GM12878 (cell line): Measurements from ENCODE around the gene WEE2. TPM values are rescaled to one million over a fixed set of nuclear protein-coding genes. Genes with fewer than 3 reads are reported as not detected.

Experiments used
- BHLHE40 ChIP-seq, 2 experiments: fragments of 450-650 bp in 1 of 2; IDR thresholded peaks; 2 replicates each; pipeline ENCODE4 v1.6.1; 2011 to 2017; ENCODE audit warnings: low read depth in 2 of 2, borderline replicate concordance in 1 of 2, improper control_type of control experiment in 1 of 2, low read length in 1 of 2, mild to moderate bottlenecking in 1 of 2
- CHD2 ChIP-seq: IDR thresholded peaks from 2 replicates; pipeline ENCODE4 v1.6.1; 2011; ENCODE audit warnings: low read depth, low read length, improper control_type of control experiment, borderline replicate concordance
- DPF2 ChIP-seq: fragments of 450-650 bp; IDR thresholded peaks from 2 replicates; pipeline ENCODE4 v1.6.1; 2017; ENCODE audit warnings: mild to moderate bottlenecking
- EGR1 ChIP-seq, 2 experiments: IDR thresholded peaks; 1 replicate in 1 of 2; 2 replicates in 1 of 2; pipeline ENCODE4 v1.6.1; 2011 to 2012; ENCODE audit warnings: low read depth in 2 of 2, low read length in 2 of 2, borderline replicate concordance in 1 of 2, mild to moderate bottlenecking in 1 of 2, moderate library complexity in 1 of 2
- ETV6 ChIP-seq, 2 experiments: fragments of 450-650 bp in 1 of 2; IDR thresholded peaks in 1 of 2; conservative IDR thresholded peaks in 1 of 2; 2 replicates each; pipeline ENCODE4 v1.6.1; 2014; ENCODE audit warnings: antibody characterized with exemption in 1 of 2, borderline replicate concordance in 1 of 2, low read depth in 1 of 2, mild to moderate bottlenecking in 1 of 2, moderate library complexity in 1 of 2
- GATAD2B ChIP-seq: fragments of 450-650 bp; conservative IDR thresholded peaks from 2 replicates; pipeline ENCODE4 v1.6.1; 2017; ENCODE audit warnings: low read depth, mild to moderate bottlenecking, moderate library complexity
- KAT2A ChIP-seq: conservative IDR thresholded peaks from 2 replicates; pipeline ENCODE4 v1.6.1; 2011; ENCODE audit warnings: low read depth, low read length; ENCODE audit not compliant: control insufficient read depth
- KLF5 ChIP-seq: fragments of 450-650 bp; IDR thresholded peaks from 2 replicates; pipeline ENCODE4 v1.6.1; 2014; ENCODE audit warnings: mild to moderate bottlenecking; ENCODE audit not compliant: partially characterized antibody
- LARP7 ChIP-seq: fragments of 450-650 bp; IDR thresholded peaks from 2 replicates; pipeline ENCODE4 v1.6.1; 2017; ENCODE audit warnings: mild to moderate bottlenecking
- MYC ChIP-seq: IDR thresholded peaks from 2 replicates; pipeline ENCODE4 v1.6.1; 2011; ENCODE audit warnings: mild to moderate bottlenecking, low read length, moderate library complexity, inconsistent platforms; ENCODE audit not compliant: insufficient read depth, insufficient replicate concordance, insufficient read length, severe bottlenecking
- NFYB ChIP-seq: IDR thresholded peaks from 2 replicates; pipeline ENCODE4 v1.6.1; 2011; ENCODE audit warnings: low read depth, mild to moderate bottlenecking, low read length, improper control_type of control experiment, moderate library complexity; ENCODE audit not compliant: insufficient read depth
- NR2C2 ChIP-seq: IDR thresholded peaks from 2 replicates; pipeline ENCODE4 v1.6.1; 2011; ENCODE audit warnings: borderline replicate concordance, low read depth; ENCODE audit not compliant: control insufficient read depth, insufficient read length
- PAX8 ChIP-seq: fragments of 450-650 bp; IDR thresholded peaks from 2 replicates; pipeline ENCODE4 v1.6.1; 2017; ENCODE audit warnings: mild to moderate bottlenecking, moderate library complexity
- POLR2A ChIP-seq: IDR thresholded peaks from 2 replicates; pipeline ENCODE4 v1.6.1; 2011; ENCODE audit warnings: low read depth, mild to moderate bottlenecking, low read length
- POU2F2 ChIP-seq: IDR thresholded peaks from 3 replicates; pipeline ENCODE4 v1.6.1; 2011; ENCODE audit warnings: low read depth, mild to moderate bottlenecking, low read length, borderline replicate concordance
- RAD51 ChIP-seq: fragments of 450-650 bp; IDR thresholded peaks from 2 replicates; pipeline ENCODE4 v1.6.1; 2016; ENCODE audit warnings: moderate library complexity, mild to moderate bottlenecking, inconsistent platforms
- RCOR1 ChIP-seq: conservative IDR thresholded peaks from 2 replicates; pipeline ENCODE4 v1.6.1; 2012; ENCODE audit warnings: low read depth, low read length, improper control_type of control experiment
- SMC3 ChIP-seq: IDR thresholded peaks from 2 replicates; pipeline ENCODE4 v1.6.1; 2011; ENCODE audit warnings: low read length, improper control_type of control experiment, borderline replicate concordance
- TAF1 ChIP-seq: IDR thresholded peaks from 2 replicates; pipeline ENCODE4 v1.6.1; 2011; ENCODE audit warnings: mild to moderate bottlenecking, low read depth, low read length, borderline replicate concordance
- YBX1 ChIP-seq: fragments of 450-650 bp; IDR thresholded peaks from 2 replicates; pipeline ENCODE4 v1.6.1; 2016; ENCODE audit warnings: antibody characterized with exemption
- ZBTB40 ChIP-seq: fragments of 450-650 bp; IDR thresholded peaks from 2 replicates; pipeline ENCODE4 v1.6.1; 2016; ENCODE audit warnings: mild to moderate bottlenecking, moderate library complexity, borderline replicate concordance
- ZNF274 ChIP-seq: IDR thresholded peaks from one replicate; pipeline ENCODE4 v1.8.0; 2011; ENCODE audit not compliant: insufficient read length, insufficient read depth
- ZNF384 ChIP-seq: IDR thresholded peaks from 2 replicates; pipeline ENCODE4 v1.6.1; 2012; ENCODE audit warnings: low read depth, mild to moderate bottlenecking, low read length, improper control_type of control experiment, borderline replicate concordance
- polyA plus RNA-seq, 11 experiments: library from polyadenylated mRNA; depleted of rRNA in 4 of 11; unstranded in 6 of 11; stranded (reverse) in 5 of 11; fragments of >200 nt; fragmentation: Nextera tagmentation in 4 of 11; fragmentation: Illumina TruSeq in 1 of 11; extraction: Ambion mirVana in 4 of 11; extraction: Trizol in 1 of 11; gene quantifications; 1 replicate in 1 of 11; 2 replicates in 10 of 11; pipeline versions ENCODE4 v1.2.1 to v1.2.3, GENCODE V29; 2011 to 2016; ENCODE audit warnings: inconsistent platforms in 2 of 11, missing spikeins in 2 of 11, low read depth in 1 of 11
- total RNA-seq, 4 experiments: library from RNA; depleted of rRNA in 3 of 4; stranded (reverse); fragments of >200 nt in 3 of 4; fragmentation: Illumina TruSeq in 1 of 4; extraction: Trizol in 1 of 4; gene quantifications; 2 replicates each; pipeline versions ENCODE4 v1.2.1 to v1.2.3, GENCODE V29; 2013 to 2021

Gene WEE2
- total and polyA plus RNA-seq, 10 of the 15 experiments (the other 5 are each of a cell fraction or from before 2014, with no cell fraction given): 0.02 to 0.03 (median 0.03) TPM; not detected in 7

GRCh38 chr7:141702047-141702567 is 6.0 kb upstream of the WEE2 start, which contains the start of gene DENND11 (continued):
- 0 out of 2 replicates have a peak, but pooled peaks have one; percentile 56 for TF ChIP-seq RCOR1
- no peak for TF ChIP-seq SMC3
- no peak for TF ChIP-seq LARP7
- TF ChIP-seq NR2C2: no peak
- 0 out of 3 replicates have a peak, but pooled peaks of 1 of the 2 experiments have one; percentile 6 for TF ChIP-seq EGR1 (IDR thresholded peaks at IDR 0.05; ENCODE audit: borderline replicate concordance in 1 of 2, low read depth in 2 of 2, low read length in 2 of 2)
- 0 out of 2 replicates have a peak, but pooled peaks have one; percentile 11 for TF ChIP-seq POLR2A
- no peak for TF ChIP-seq KLF5
- no peak for TF ChIP-seq ETV6 (conservative IDR thresholded peaks at IDR 0.05 in 1 of 2, IDR thresholded peaks at IDR 0.05 in 1 of 2; ENCODE audit: borderline replicate concordance in 1 of 2, low read depth in 1 of 2)
- TF ChIP-seq GATAD2B: peak; percentile 53; the same call in 1 of the 2 replicates
- TF ChIP-seq ZBTB40: no peak
- TF ChIP-seq ZNF274: no peak
- TF ChIP-seq NFYB: no peak
- TF ChIP-seq KAT2A: no peak
- TF ChIP-seq BHLHE40 (IDR thresholded peaks at IDR 0.05; ENCODE audit: borderline replicate concordance in 1 of 2, low read depth in 2 of 2, low read length in 1 of 2): peak; percentile 16 to 54; a peak in 1 of 4 replicates
- TF ChIP-seq CHD2: 0 out of 2 replicates have a peak, but pooled peaks have one; percentile 19
- no peak for TF ChIP-seq ZNF384
- TF ChIP-seq POU2F2: no peak
- TF ChIP-seq MYC: no peak
- TF ChIP-seq DPF2: no peak; the same call in 1 of the 2 replicates
- TF ChIP-seq TAF1: no peak
- no peak for TF ChIP-seq YBX1
- no peak for TF ChIP-seq PAX8
- no peak for TF ChIP-seq RAD51
